Fibroblast of lung (primary cell): ENCODE measurements around the gene NSUN2. TPM values are rescaled to one million over a fixed set of nuclear protein-coding genes. Genes with fewer than 3 reads are reported as not detected.
"Not testable (repeated sequence)": the region's sequence is repeated elsewhere in the genome, so short reads cannot be mapped to it uniquely, and the experiment has no call there.

Experiments used
- DNase-seq, 2 donors: peaks; one replicate each; pipeline versions ENCODE4 v3.0.0 to v3.0.0-alpha.2; 2010; ENCODE audit warnings: low read depth in 2 of 2
- H2AFZ ChIP-seq: 2 replicates; pipeline ENCODE4 v1.5.1; 2012; ENCODE audit warnings: low read length, control low read depth, inconsistent platforms
- H3K27ac ChIP-seq: 2 replicates; pipeline ENCODE4 v1.5.1; 2011; ENCODE audit warnings: low read length, control low read depth; ENCODE audit not compliant: insufficient read depth
- H3K27me3 ChIP-seq: 2 replicates; pipeline ENCODE4 v1.5.1; 2011; ENCODE audit warnings: mild to moderate bottlenecking, low read length; ENCODE audit not compliant: control insufficient read depth, insufficient read depth
- H3K36me3 ChIP-seq: 2 replicates; pipeline ENCODE4 v1.5.1; 2011; ENCODE audit warnings: low read length; ENCODE audit not compliant: control insufficient read depth, insufficient read depth
- H3K4me1 ChIP-seq: 2 replicates; pipeline ENCODE4 v1.5.1; 2011; ENCODE audit warnings: low read length; ENCODE audit not compliant: control insufficient read depth, insufficient read depth; ENCODE audit errors: extremely low read depth
- H3K4me2 ChIP-seq: 2 replicates; pipeline ENCODE4 v1.5.1; 2011; ENCODE audit warnings: low read length, control low read depth; ENCODE audit not compliant: insufficient read depth; ENCODE audit errors: extremely low read depth
- H3K4me3 ChIP-seq, 4 experiments: fragments of 200-600 bp in 1 of 4; sonication (generic) in 1 of 4; replicated peaks in 1 of 4; 2 replicates each; pipeline ENCODE4 v1.5.1; 2011 to 2016; ENCODE audit warnings: low read length in 4 of 4, low read depth in 3 of 4, mild to moderate bottlenecking in 3 of 4, control low read depth in 2 of 4, inconsistent platforms in 1 of 4, mixed read lengths in 1 of 4; ENCODE audit not compliant: insufficient read depth in 1 of 4; ENCODE audit errors: control extremely low read depth in 1 of 4
- H3K79me2 ChIP-seq: 2 replicates; pipeline ENCODE4 v1.5.1; 2012; ENCODE audit warnings: mild to moderate bottlenecking, low read length, inconsistent platforms; ENCODE audit not compliant: control insufficient read depth, insufficient read depth
- H3K9ac ChIP-seq: 2 replicates; pipeline ENCODE4 v1.5.1; 2011; ENCODE audit warnings: mild to moderate bottlenecking, low read length, control low read depth; ENCODE audit not compliant: insufficient read depth
- H3K9me3 ChIP-seq: 2 replicates; pipeline ENCODE4 v1.5.1; 2012; ENCODE audit warnings: low read depth, low read length; ENCODE audit not compliant: control insufficient read depth, insufficient read depth
- H4K20me1 ChIP-seq: 2 replicates; pipeline ENCODE4 v1.5.1; 2011; ENCODE audit warnings: low read length; ENCODE audit not compliant: control insufficient read depth, insufficient read depth; ENCODE audit errors: extremely low read depth
- EZH2 ChIP-seq: IDR thresholded peaks from 2 replicates; pipeline ENCODE4 v1.5.1; 2012; ENCODE audit warnings: low read length, control low read depth, mild to moderate bottlenecking; ENCODE audit errors: missing control alignments
- polyA plus RNA-seq, 2 donors: library from polyadenylated mRNA; depleted of rRNA in 1 of 2; stranded (reverse) in 1 of 2; unstranded in 1 of 2; fragments of >200 nt; gene quantifications; 2 replicates each; pipeline ENCODE4 v1.2.1, GENCODE V29; 2011 to 2012; ENCODE audit warnings: missing spikeins in 1 of 2
- total RNA-seq: library from RNA; depleted of rRNA; stranded (reverse); fragments of >200 nt; gene quantifications from 2 replicates; pipeline ENCODE4 v1.2.1, GENCODE V29; 2014
- TF ChIP-seq, protein P1 (sequence below), 2 donors: IDR thresholded peaks in 1 of 2; conservative IDR thresholded peaks in 1 of 2; 1 replicate in 1 of 2; 2 replicates in 1 of 2; pipeline ENCODE4 v1.5.1; 2011 to 2012; ENCODE audit warnings: low read length in 2 of 2, control low read depth in 1 of 2, inconsistent platforms in 1 of 2, low read depth in 1 of 2, mild to moderate bottlenecking in 1 of 2

NSUN2 gene
- total and polyA plus RNA-seq, 2 donors (not counting 1 experiment from before 2014, with no cell fraction given), result 40.2 to 43.6 TPM

GRCh38 chr5:6673963-6674362 lies 41.1 kb upstream of the NSUN2 start:
- DNase-seq, result no peak
- H3K9me3 ChIP-seq, result no peaks in the 10 kb centered on the region
- no peak for TF ChIP-seq EZH2
- TF ChIP-seq, protein P1, sequence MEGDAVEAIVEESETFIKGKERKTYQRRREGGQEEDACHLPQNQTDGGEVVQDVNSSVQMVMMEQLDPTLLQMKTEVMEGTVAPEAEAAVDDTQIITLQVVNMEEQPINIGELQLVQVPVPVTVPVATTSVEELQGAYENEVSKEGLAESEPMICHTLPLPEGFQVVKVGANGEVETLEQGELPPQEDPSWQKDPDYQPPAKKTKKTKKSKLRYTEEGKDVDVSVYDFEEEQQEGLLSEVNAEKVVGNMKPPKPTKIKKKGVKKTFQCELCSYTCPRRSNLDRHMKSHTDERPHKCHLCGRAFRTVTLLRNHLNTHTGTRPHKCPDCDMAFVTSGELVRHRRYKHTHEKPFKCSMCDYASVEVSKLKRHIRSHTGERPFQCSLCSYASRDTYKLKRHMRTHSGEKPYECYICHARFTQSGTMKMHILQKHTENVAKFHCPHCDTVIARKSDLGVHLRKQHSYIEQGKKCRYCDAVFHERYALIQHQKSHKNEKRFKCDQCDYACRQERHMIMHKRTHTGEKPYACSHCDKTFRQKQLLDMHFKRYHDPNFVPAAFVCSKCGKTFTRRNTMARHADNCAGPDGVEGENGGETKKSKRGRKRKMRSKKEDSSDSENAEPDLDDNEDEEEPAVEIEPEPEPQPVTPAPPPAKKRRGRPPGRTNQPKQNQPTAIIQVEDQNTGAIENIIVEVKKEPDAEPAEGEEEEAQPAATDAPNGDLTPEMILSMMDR (conservative IDR thresholded peaks at IDR 0.05 in 1 of 2, IDR thresholded peaks at IDR 0.05 in 1 of 2; ENCODE audit: low read depth in 1 of 2, low read length in 2 of 2), result no peak
- H3K27me3 ChIP-seq, result no peaks in the 10 kb centered on the region
- H3K9ac ChIP-seq, result no peak overlapping the region
- H3K4me1 ChIP-seq, result no peaks in the 10 kb centered on the region
- no peak overlapping the region for H2AFZ ChIP-seq
- no peaks in the 10 kb centered on the region for H4K20me1 ChIP-seq
- H3K36me3 ChIP-seq, result peaks cover 2% of the 10 kb centered on the region
- H3K79me2 ChIP-seq, result no peaks in the 10 kb centered on the region
- no peak overlapping the region for H3K27ac ChIP-seq
- H3K4me3 ChIP-seq, result no peak overlapping the region
- no peak overlapping the region for H3K4me2 ChIP-seq

- TF ChIP-seq, protein P1 (conservative IDR thresholded peaks at IDR 0.05 in 1 of 2, IDR thresholded peaks at IDR 0.05 in 1 of 2; ENCODE audit: low read depth in 1 of 2, low read length in 2 of 2), result no peak
- TF ChIP-seq EZH2, result no peak
- no peak overlapping the region for H3K27ac ChIP-seq
- no peak overlapping the region for H3K4me3 ChIP-seq
- no peaks in the 10 kb centered on the region for H3K27me3 ChIP-seq
- peaks cover 2% of the 10 kb centered on the region for H3K36me3 ChIP-seq
- H3K9ac ChIP-seq, result no peak overlapping the region
- DNase-seq, result no peak
- H3K9me3 ChIP-seq, result no peaks in the 10 kb centered on the region
- no peak overlapping the region for H2AFZ ChIP-seq
- no peak overlapping the region for H3K4me2 ChIP-seq
- no peaks in the 10 kb centered on the region for H3K4me1 ChIP-seq
- no peaks in the 10 kb centered on the region for H3K79me2 ChIP-seq
- no peaks in the 10 kb centered on the region for H4K20me1 ChIP-seq
These were observed 40.2 kb upstream of the NSUN2 start for GRCh38 chr5:6673031-6673430.

DNA sequence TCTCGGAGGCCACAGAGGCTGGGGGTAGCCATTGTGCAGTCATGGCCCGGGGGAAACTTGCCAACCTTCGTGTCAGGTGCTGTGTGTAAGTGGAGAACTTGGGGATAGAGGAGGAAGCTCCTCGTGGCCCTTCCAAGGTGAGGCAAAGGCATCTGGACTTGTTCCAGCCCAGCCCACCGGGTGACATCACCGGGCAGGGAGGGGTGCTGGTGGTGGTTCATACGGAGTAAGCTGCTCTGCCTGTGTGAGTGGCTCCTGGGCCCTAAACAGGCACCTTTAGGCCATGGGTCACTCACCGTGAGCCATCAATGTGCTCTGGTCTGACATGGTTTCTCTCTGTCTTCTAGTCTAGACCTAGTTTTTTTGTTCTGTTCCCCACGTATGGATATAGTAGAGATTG lies 35.9 kb upstream of the NSUN2 start:
- not testable (repeated sequence) for H3K9ac ChIP-seq, H4K20me1 ChIP-seq, H3K4me2 ChIP-seq, H2AFZ ChIP-seq, DNase-seq, H3K79me2 ChIP-seq, H3K27ac ChIP-seq, H3K4me3 ChIP-seq, H3K36me3 ChIP-seq, H3K9me3 ChIP-seq, H3K4me1 ChIP-seq, H3K27me3 ChIP-seq
